Heart left ventricle (tissue), 16 donors: ENCODE results near the gene SIRPD. TPM values are rescaled to one million over a fixed set of nuclear protein-coding genes. Genes with fewer than 3 reads are reported as not detected.
A peak's percentile ranks its signal among the peaks of the same experiment; 100 is the strongest.
"Not testable (repeated sequence)": the region's sequence is repeated elsewhere in the genome, so short reads cannot be mapped to it uniquely, and the experiment has no call there.

Source experiments
- ATAC-seq, 4 donors: fragments of 200-7000 bp; cut with Tn5 transposase; one replicate each; pipeline ENCODE4 v1.9.1; 2020 to 2022; ENCODE audit warnings: moderate library complexity in 4 of 4, mild to moderate bottlenecking in 3 of 4, moderate number of reproducible peaks in 1 of 4
- DNase-seq, 5 donors: peaks; one replicate each; pipeline ENCODE4 v3.0.0-alpha.2; 2020
- H3K27ac ChIP-seq, 12 donors: fragments of 200-600 bp; sonication (generic) in 4 of 12; one replicate each; pipeline versions ENCODE4 v1.5.0 to v1.8.0; 2016 to 2022; ENCODE audit warnings: mild to moderate bottlenecking in 2 of 12
- H3K27me3 ChIP-seq, 9 donors: fragments of 200-600 bp; sonication (generic) in 2 of 9; one replicate each; pipeline versions ENCODE4 v1.5.1 to v1.8.0; 2016 to 2022; ENCODE audit warnings: mild to moderate bottlenecking in 3 of 9
- H3K36me3 ChIP-seq, 9 donors: fragments of 200-600 bp; sonication (generic) in 2 of 9; one replicate each; pipeline versions ENCODE4 v1.5.0 to v1.8.0; 2018 to 2022; ENCODE audit warnings: mild to moderate bottlenecking in 2 of 9
- H3K4me1 ChIP-seq, 12 donors: fragments of 200-600 bp; sonication (generic) in 4 of 12; one replicate each; pipeline versions ENCODE4 v1.5.0 to v1.8.0; 2016 to 2022; ENCODE audit warnings: mild to moderate bottlenecking in 3 of 12
- H3K4me3 ChIP-seq, 12 donors: fragments of 200-600 bp; sonication (generic) in 4 of 12; one replicate each; pipeline versions ENCODE4 v1.5.0 to v1.8.0; 2017 to 2022; ENCODE audit warnings: mild to moderate bottlenecking in 9 of 12, moderate library complexity in 4 of 12
- H3K9me3 ChIP-seq, 12 donors: fragments of 200-600 bp; sonication (generic) in 4 of 12; one replicate each; pipeline versions ENCODE4 v1.5.0 to v1.8.0; 2016 to 2022; ENCODE audit warnings: mild to moderate bottlenecking in 1 of 12
- POLR2A ChIP-seq, 2 donors: fragments of 450-650 bp; IDR thresholded peaks; one replicate each; pipeline ENCODE4 v1.6.1; 2017; ENCODE audit warnings: antibody characterized with exemption in 2 of 2, mild to moderate bottlenecking in 2 of 2, moderate library complexity in 2 of 2
- WGBS, 4 donors: extraction: QIAGEN DNeasy Blood & Tissue Kit in 2 of 4; methylation state at CpG; one replicate each; pipeline versions ENCODE4 v1.1.5 to v1.1.7; 2013 to 2018; 5-methylcytosine and 5-hydroxymethylcytosine counted together
- intact Hi-C, 10 donors: fragments of 100-400 bp; cut with DNase I; formaldehyde crosslinking; loops; one replicate each; pipeline versions ENCODE4 v1.11.1 to v1.14.2; 2022
- polyA plus RNA-seq, 2 donors: library from polyadenylated mRNA; stranded (reverse); fragments of 200-250 nt; gene quantifications; one replicate each; pipeline ENCODE4 v1.2.3, GENCODE V29; 2013
- total RNA-seq, 9 donors: library from RNA; depleted of rRNA in 2 of 9; stranded (reverse); fragments of >200 nt in 2 of 9; fragmentation: NEBNext Ultra II Directional in 3 of 9; extraction: Animal tissue kit (Norgen Biotek cat#: 25700) in 3 of 9; gene quantifications; one replicate each; pipeline versions ENCODE4 v1.1.0 to v1.2.4, GENCODE V29; 2016 to 2023
- TF ChIP-seq, protein P1 (sequence below), 12 donors: fragments of 200-600 bp; sonication (generic) in 4 of 12; IDR thresholded peaks; one replicate each; pipeline versions ENCODE4 v1.5.0 to v1.8.0; 2018 to 2022; ENCODE audit warnings: antibody characterized with exemption in 12 of 12, mild to moderate bottlenecking in 5 of 12
- donor health status: ischemic (EF 13 %, LVEDD 7.1; RV severe dilation, severe dysfunction).
- donor health status: healthy with polysubstance abuse.
- donor health status: DM: no; HTN: yes; CAD: no.
- donor health status: DM: no; HTN: no; CAD: no.
- donor health status: ischemic (EF 25% LVEDD 6.9; RV normal size, moderate dysfunction).
- donor health status: ischemic (EF 25% LVEDD 5.7; RV mildly dilated, moderate dysfunction).
- donor health status: healthy.
- donor health status: DM: yes; HTN: yes; CAD: no.
- donor health status: ischemic (EF 35%, LVEDD 5.7; RV mildly dilated, moderate dysfunction).
- donor health status: nonischemic (EF 11% LVEDD 7.7; RV severe dilation, severe dysfunction).
- donor health status: DM: yes; HTN: yes; CAD: no.
- donor health status: PGD.
- donor health status: ischemic (EF 29% LVEDD 5.4; RV normal size, mild dysfunction).
- donor health status: nonischemic (EF 23%, LVEDD 6.1; RV moderate dilation, normal function).

SIRPD gene
- total and polyA plus RNA-seq, 11 donors = 1.1 TPM; not detected in 10

DNA sequence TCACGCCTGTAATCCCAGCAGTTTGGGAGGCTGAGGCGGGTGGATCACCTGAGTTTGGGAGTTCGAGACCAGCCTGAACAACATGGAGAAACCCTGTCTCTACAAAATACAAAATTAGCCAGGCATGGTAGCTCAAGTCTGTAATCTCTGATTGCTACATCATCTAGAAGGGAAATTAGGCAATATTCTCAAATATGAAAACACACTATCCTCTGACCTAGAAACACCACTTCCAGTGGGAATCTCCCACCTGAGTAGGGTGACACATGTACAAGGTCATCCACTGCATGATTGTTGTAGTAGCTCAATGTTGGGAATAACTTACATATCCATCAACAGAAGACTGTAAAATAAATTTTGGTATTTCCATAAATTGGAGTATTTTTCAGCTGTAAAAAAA, 19.1 kb upstream of the SIRPD start:
- Histone ChIP-seq H3K36me3 (no peaks in the 10 kb centered on the region), H3K4me1 (no peaks in the 10 kb centered on the region), H3K27ac (no peak overlapping the region), H3K9me3 (no peaks in the 10 kb centered on the region), H3K4me3 (no peak overlapping the region), H3K27me3 (no peaks in the 10 kb centered on the region)
- 78 to 95% (median 89%) methylated on average over 3 of the region's 3 CpGs for WGBS, 4 donors
- ATAC-seq (no peak), DNase-seq (no peak)
- intact Hi-C loops = no loop called here
- TF ChIP-seq, protein P1, sequence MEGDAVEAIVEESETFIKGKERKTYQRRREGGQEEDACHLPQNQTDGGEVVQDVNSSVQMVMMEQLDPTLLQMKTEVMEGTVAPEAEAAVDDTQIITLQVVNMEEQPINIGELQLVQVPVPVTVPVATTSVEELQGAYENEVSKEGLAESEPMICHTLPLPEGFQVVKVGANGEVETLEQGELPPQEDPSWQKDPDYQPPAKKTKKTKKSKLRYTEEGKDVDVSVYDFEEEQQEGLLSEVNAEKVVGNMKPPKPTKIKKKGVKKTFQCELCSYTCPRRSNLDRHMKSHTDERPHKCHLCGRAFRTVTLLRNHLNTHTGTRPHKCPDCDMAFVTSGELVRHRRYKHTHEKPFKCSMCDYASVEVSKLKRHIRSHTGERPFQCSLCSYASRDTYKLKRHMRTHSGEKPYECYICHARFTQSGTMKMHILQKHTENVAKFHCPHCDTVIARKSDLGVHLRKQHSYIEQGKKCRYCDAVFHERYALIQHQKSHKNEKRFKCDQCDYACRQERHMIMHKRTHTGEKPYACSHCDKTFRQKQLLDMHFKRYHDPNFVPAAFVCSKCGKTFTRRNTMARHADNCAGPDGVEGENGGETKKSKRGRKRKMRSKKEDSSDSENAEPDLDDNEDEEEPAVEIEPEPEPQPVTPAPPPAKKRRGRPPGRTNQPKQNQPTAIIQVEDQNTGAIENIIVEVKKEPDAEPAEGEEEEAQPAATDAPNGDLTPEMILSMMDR (IDR thresholded peaks at IDR 0.05) = no peak
- TF ChIP-seq POLR2A (IDR thresholded peaks at IDR 0.05) = no peak

DNA sequence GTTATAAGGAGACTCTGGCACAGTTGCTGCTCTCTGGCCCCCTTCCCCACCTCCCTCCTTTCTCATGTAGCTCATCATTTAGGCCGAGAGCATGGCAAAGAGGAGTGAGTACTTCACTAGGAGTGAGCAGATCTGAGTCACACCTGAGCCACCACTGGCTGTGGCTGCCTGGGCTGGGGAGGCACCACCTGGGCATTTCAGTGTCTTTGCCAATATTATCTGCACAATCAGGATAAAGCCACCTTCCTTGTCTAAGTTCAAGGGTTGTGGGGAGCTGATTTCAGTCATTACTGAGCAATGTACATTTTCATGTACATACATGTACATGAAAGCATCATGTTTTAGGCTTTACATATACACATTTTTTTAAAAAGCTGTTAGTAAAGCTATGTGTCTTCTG, 18.5 kb upstream of the SIRPD start:
- 60 to 86% methylated on average over 1 of the region's 1 CpG; no CpG with 5 or more reads in 2 of the 4 donors for WGBS, 4 donors

DNA sequence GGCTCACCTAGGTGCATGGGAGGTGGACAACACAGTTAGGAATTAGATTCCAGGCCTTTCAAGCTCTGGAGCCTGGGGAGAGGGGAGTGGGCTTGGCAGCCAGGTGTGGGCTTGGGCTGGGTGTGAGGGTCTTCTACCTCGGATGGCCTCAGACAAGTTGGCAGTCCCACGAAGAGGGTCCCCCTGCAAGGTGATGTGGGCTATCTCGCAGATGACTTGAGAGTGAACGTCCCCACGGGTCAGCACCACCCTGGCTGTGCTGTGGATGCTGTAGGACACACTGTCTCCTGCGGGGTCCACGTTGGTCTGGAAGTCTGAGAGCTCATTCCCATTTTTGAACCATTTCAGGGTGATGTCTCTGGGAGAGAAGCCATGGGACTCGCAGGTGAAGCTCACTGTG, 14.1 kb upstream of the SIRPD start:
- DNase-seq, intact Hi-C loops: not testable (repeated sequence)
- 79 to 89% (median 85%) methylated on average over 8 of the region's 8 CpGs for WGBS, 4 donors

More for the DNA sequence above, 18.5 kb upstream of the SIRPD start:
- H3K4me1 ChIP-seq, H3K4me3 ChIP-seq, DNase-seq, H3K9me3 ChIP-seq, H3K27me3 ChIP-seq, ATAC-seq, H3K27ac ChIP-seq, H3K36me3 ChIP-seq, intact Hi-C loops: not testable (repeated sequence)

DNA sequence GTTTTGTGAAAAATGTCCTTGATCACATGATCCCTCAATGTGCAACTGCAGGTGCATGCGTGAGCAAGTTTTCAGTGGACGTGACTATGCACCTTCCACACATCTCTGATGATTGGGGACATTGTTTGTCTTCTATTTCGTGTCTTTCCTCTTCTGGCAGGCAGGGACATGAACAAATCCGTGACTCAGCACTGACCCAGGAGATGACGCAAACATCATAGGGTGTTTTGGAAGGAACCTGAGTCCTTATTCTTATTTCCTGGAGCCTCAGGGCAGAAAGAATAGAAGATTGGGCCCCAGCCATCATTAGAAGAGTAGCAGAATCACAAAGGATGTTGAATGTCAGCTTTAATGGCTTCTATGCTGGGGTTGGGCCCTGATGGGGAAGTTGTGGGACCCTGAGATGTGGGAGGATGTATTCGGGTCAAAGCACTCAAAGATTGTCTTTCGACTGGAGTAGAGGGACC, 11.9 kb upstream of the SIRPD start:
- Histone ChIP-seq H3K9me3 (no peaks in the 10 kb centered on the region), H3K27ac (peak overlapping the region in 1 of 12 donors; percentile 63), H3K4me3 (no peak overlapping the region), H3K4me1 (peaks cover 0 to 32% (median 0%) of the 10 kb centered on the region in 12 donors), H3K36me3 (no peaks in the 10 kb centered on the region), H3K27me3 (peaks cover 0 to 16% (median 0%) of the 10 kb centered on the region in 9 donors)
- no peak for DNase-seq
- ATAC-seq = peak in 1 of 4 donors; percentile 49
- WGBS, 4 donors = 67 to 76% (median 73%) methylated on average over 7 of the region's 7 CpGs
- no peak for TF ChIP-seq POLR2A (IDR thresholded peaks at IDR 0.05)
- TF ChIP-seq, protein P1 (IDR thresholded peaks at IDR 0.05) = no peak
- intact Hi-C loops = loop anchor here in 1 of 10 donors (10.0 kb wide), 1 partner anchor 45 kb away; no protein-coding TSS in a partner anchor

More for the DNA sequence above, 14.1 kb upstream of the SIRPD start:
- not testable (repeated sequence) for H3K4me3 ChIP-seq, H3K27me3 ChIP-seq, H3K27ac ChIP-seq, ATAC-seq, H3K9me3 ChIP-seq, H3K36me3 ChIP-seq
- H3K4me1 ChIP-seq = peaks cover 0 to 32% (median 0%) of the 10 kb centered on the region in 12 donors

DNA sequence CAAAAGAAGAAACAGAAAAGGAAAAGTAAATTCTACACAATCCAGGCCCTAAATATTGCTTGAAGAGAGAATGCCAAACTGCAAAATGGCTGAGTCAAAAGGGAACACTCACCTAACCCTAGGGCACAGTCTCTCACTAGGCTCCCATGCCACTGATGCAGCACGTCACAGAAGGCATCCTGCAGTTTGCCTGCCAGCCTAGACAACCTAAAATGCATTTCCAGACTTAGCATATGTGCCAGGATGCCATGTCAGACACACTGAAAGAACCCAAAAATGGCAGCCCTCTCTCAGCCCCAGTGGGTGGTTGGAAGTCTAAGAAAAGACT, 10.6 kb upstream of the SIRPD start:
- no peak for TF ChIP-seq POLR2A (IDR thresholded peaks at IDR 0.05)
- TF ChIP-seq, protein P1 (IDR thresholded peaks at IDR 0.05) = no peak
- Histone ChIP-seq H3K36me3 (no peaks in the 10 kb centered on the region), H3K4me1 (peaks cover 0 to 39% (median 0%) of the 10 kb centered on the region in 12 donors), H3K4me3 (no peak overlapping the region), H3K9me3 (no peaks in the 10 kb centered on the region), H3K27ac (peak overlapping the region in 1 of 12 donors; percentile 66), H3K27me3 (peaks cover 0 to 16% (median 0%) of the 10 kb centered on the region in 9 donors)
- DNase-seq = no peak
- ATAC-seq = no peak
- 43 to 87% (median 76%) methylated on average over 1 of the region's 1 CpG for WGBS, 4 donors
- intact Hi-C loops = loop anchor here in 1 of 10 donors (10.0 kb wide), 1 partner anchor 47 kb away; no protein-coding TSS in a partner anchor
